HCT116 (cell line): ENCODE data around the gene UMODL1. TPM values are rescaled to one million over a fixed set of nuclear protein-coding genes. Genes with fewer than 3 reads are reported as not detected.

Experiments
- ATAC-seq: fragments of 200-7000 bp; cut with Tn5 transposase; 2 replicates; pipeline ENCODE4 v1.9.1; 2020; ENCODE audit warnings: mild to moderate bottlenecking, moderate library complexity
- BruUV-seq: library from RNA; stranded (reverse); fragments of 400-500 nt; replicated peaks from 2 replicates; lab custom pipeline; 2021; lab: Mats Ljungman, UMichigan
- CTCF ChIA-PET: fragments of 300-600 bp; sonication (Branson Sonifier 250); formaldehyde crosslinking; loops from one replicate; lab custom pipeline; 2021; ENCODE audit warnings: antibody characterized with exemption; lab: Charles Lee
- POLR2A ChIA-PET: fragments of 300-600, 350-600 bp; sonication (Branson Sonifier 250); formaldehyde crosslinking; loops from one replicate; lab custom pipeline; 2021; ENCODE audit warnings: antibody characterized with exemption; lab: Charles Lee
- RAD21 ChIA-PET, 2 experiments: fragments of 300-600 bp; sonication (Branson Sonifier 250); formaldehyde crosslinking; loops; one replicate each; lab custom pipeline; 2023; ENCODE audit warnings: low total read pairs in 2 of 2; ENCODE audit not compliant: uncharacterized antibody in 2 of 2, unreplicated experiment in 2 of 2, low non-redundant PET in 1 of 2; lab: Charles Lee
- DNase-seq: peaks from one replicate; pipeline ENCODE4 v3.0.0-alpha.2; 2010; ENCODE audit warnings: low read depth, low spot score
- H2AFZ ChIP-seq: fragments of 200-600 bp; shearing (Covaris generic), sonication (generic); 2 replicates; pipeline ENCODE4 v1.6.1; 2017; ENCODE audit warnings: low read depth, mixed run types, mixed read lengths, antibody characterized with exemption, low read length; ENCODE audit not compliant: poor library complexity, severe bottlenecking
- H3K27ac ChIP-seq: 2 replicates; pipeline ENCODE4 v1.5.1; 2012; ENCODE audit warnings: low read depth, low read length
- H3K27me3 ChIP-seq: fragments of 200-600 bp; sonication (generic); 2 replicates; pipeline ENCODE4 v1.6.1; 2016; ENCODE audit warnings: mixed run types, low read length, mixed read lengths; ENCODE audit not compliant: insufficient read depth
- H3K36me3 ChIP-seq, 2 experiments: fragments of 200-500 bp in 1 of 2; fragments of 200-600 bp in 1 of 2; sonication (Bioruptor generic) in 1 of 2; sonication (generic) in 1 of 2; 2 replicates each; pipeline versions ENCODE4 v1.5.1 to v1.6.1; 2014 to 2016; ENCODE audit warnings: low read length in 2 of 2, inconsistent platforms in 1 of 2, mixed read lengths in 1 of 2, mixed run types in 1 of 2; ENCODE audit not compliant: insufficient read depth in 2 of 2, control insufficient read depth in 1 of 2
- H3K4me1 ChIP-seq, 2 experiments: fragments of 200-600 bp in 1 of 2; sonication (generic) in 1 of 2; 2 replicates each; pipeline versions ENCODE4 v1.5.1 to v1.6.1; 2012 to 2017; ENCODE audit warnings: low read length in 2 of 2, inconsistent platforms in 1 of 2, mild to moderate bottlenecking in 1 of 2, mixed read lengths in 1 of 2, mixed run types in 1 of 2, moderate library complexity in 1 of 2; ENCODE audit not compliant: insufficient read depth in 2 of 2, control insufficient read depth in 1 of 2
- H3K4me2 ChIP-seq: fragments of 200-600 bp; sonication (generic); 2 replicates; pipeline ENCODE4 v1.6.1; 2017; ENCODE audit warnings: mixed run types, low read length, mixed read lengths
- H3K4me3 ChIP-seq, 2 experiments: fragments of 200-600 bp in 1 of 2; sonication (generic) in 1 of 2; replicated peaks in 1 of 2; 2 replicates each; pipeline ENCODE4 v1.5.1; 2011 to 2016; ENCODE audit warnings: low read length in 2 of 2, control low read depth in 1 of 2, low read depth in 1 of 2, mild to moderate bottlenecking in 1 of 2, mixed read lengths in 1 of 2, mixed run types in 1 of 2
- H3K79me2 ChIP-seq: fragments of 200-600 bp; sonication (generic); 2 replicates; pipeline ENCODE4 v1.6.1; 2017; ENCODE audit warnings: mild to moderate bottlenecking, mixed run types, low read length, moderate library complexity, mixed read lengths; ENCODE audit not compliant: insufficient read depth
- H3K9ac ChIP-seq: fragments of 200-600 bp; sonication (generic); 2 replicates; pipeline ENCODE4 v1.6.1; 2016; ENCODE audit warnings: low read length, mixed read lengths
- H3K9me2 ChIP-seq: fragments of 200-600 bp; sonication (generic), shearing (Covaris generic); 2 replicates; pipeline ENCODE4 v1.6.1; 2017; ENCODE audit warnings: mixed run types, mild to moderate bottlenecking, moderate library complexity; ENCODE audit not compliant: insufficient read depth
- H3K9me3 ChIP-seq, 2 experiments: fragments of 200-500 bp in 1 of 2; fragments of 200-600 bp in 1 of 2; sonication (Bioruptor generic) in 1 of 2; sonication (generic) in 1 of 2; 2 replicates each; pipeline ENCODE4 v1.6.1; 2014 to 2017; ENCODE audit warnings: low read length in 2 of 2, mixed read lengths in 2 of 2, inconsistent platforms in 1 of 2, low read depth in 1 of 2, mild to moderate bottlenecking in 1 of 2, mixed run types in 1 of 2, moderate library complexity in 1 of 2; ENCODE audit not compliant: control insufficient read depth in 1 of 2, insufficient read depth in 1 of 2
- H4K20me1 ChIP-seq: fragments of 200-600 bp; sonication (generic), shearing (Covaris generic); 2 replicates; pipeline ENCODE4 v1.6.1; 2017; ENCODE audit warnings: mixed run types, mild to moderate bottlenecking, moderate library complexity; ENCODE audit not compliant: insufficient read depth
- EZH2 ChIP-seq: fragments of 200-600 bp; sonication (generic); IDR thresholded peaks from 2 replicates; pipeline ENCODE4 v1.6.1; 2017; ENCODE audit warnings: antibody characterized with exemption, mixed run types
- EZH2phosphoT487 ChIP-seq: fragments of 200-600 bp; IDR thresholded peaks from 2 replicates; pipeline ENCODE4 v1.6.1; 2018; ENCODE audit warnings: antibody characterized with exemption, borderline replicate concordance
- SIN3A ChIP-seq: IDR thresholded peaks from 2 replicates; pipeline ENCODE4 v1.6.1; 2012; ENCODE audit warnings: low read depth
- YY1 ChIP-seq: IDR thresholded peaks from 2 replicates; pipeline ENCODE4 v1.6.1; 2011; ENCODE audit warnings: low read length, low read depth, moderate library complexity, mild to moderate bottlenecking; ENCODE audit not compliant: insufficient replicate concordance; ENCODE audit errors: extremely low read depth
- intact Hi-C: fragments of 100-400 bp; cut with micrococcal nuclease; formaldehyde crosslinking; loops from 2 replicates; pipeline ENCODE4 v1.10.0; 2022
- total RNA-seq: library from RNA; stranded (reverse); gene quantifications from one replicate; pipeline ENCODE4 v1.2.1, GENCODE V29; 2021; ENCODE audit not compliant: unreplicated experiment
- TF ChIP-seq, protein P1 (sequence below): IDR thresholded peaks from 2 replicates; pipeline ENCODE4 v1.6.1; 2012
- TF ChIP-seq, protein P2 (sequence below): IDR thresholded peaks from 2 replicates; pipeline ENCODE4 v1.6.1; 2012; ENCODE audit warnings: low read depth

The UMODL1 gene
- total RNA-seq, 1 experiment from 2014 or later = not detected

- Histone ChIP-seq H3K36me3 (no peaks in the 10 kb centered on the region), H3K9me2 (no peaks in the 10 kb centered on the region), H3K9me3 (no peaks in the 10 kb centered on the region), H3K4me3 (no peak overlapping the region), H3K27ac (no peak overlapping the region), H3K27me3 (no peaks in the 10 kb centered on the region), H3K4me2 (no peak overlapping the region), H4K20me1 (no peaks in the 10 kb centered on the region), H3K4me1 (peaks cover 9 to 12% of the 10 kb centered on the region in 2 experiments), H2AFZ (no peak overlapping the region), H3K9ac (no peak overlapping the region), H3K79me2 (no peaks in the 10 kb centered on the region)
- DNase-seq = no peak
- ChIA-PET RAD21 (no interaction called here), CTCF (no interaction called here), POLR2A (interaction anchor here (1.4 kb wide), 1 partner anchor 35 kb away, joined by 3 read pairs; no protein-coding TSS in a partner anchor)
- intact Hi-C loops = no loop called here
- ATAC-seq = no peak
- no TSS peak for BruUV-seq
- TF ChIP-seq SIN3A (no peak), EZH2phosphoT487 (no peak), EZH2 (no peak), YY1 (no peak)
- TF ChIP-seq, protein P1, sequence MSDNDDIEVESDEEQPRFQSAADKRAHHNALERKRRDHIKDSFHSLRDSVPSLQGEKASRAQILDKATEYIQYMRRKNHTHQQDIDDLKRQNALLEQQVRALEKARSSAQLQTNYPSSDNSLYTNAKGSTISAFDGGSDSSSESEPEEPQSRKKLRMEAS = no peak
- TF ChIP-seq, protein P2, sequence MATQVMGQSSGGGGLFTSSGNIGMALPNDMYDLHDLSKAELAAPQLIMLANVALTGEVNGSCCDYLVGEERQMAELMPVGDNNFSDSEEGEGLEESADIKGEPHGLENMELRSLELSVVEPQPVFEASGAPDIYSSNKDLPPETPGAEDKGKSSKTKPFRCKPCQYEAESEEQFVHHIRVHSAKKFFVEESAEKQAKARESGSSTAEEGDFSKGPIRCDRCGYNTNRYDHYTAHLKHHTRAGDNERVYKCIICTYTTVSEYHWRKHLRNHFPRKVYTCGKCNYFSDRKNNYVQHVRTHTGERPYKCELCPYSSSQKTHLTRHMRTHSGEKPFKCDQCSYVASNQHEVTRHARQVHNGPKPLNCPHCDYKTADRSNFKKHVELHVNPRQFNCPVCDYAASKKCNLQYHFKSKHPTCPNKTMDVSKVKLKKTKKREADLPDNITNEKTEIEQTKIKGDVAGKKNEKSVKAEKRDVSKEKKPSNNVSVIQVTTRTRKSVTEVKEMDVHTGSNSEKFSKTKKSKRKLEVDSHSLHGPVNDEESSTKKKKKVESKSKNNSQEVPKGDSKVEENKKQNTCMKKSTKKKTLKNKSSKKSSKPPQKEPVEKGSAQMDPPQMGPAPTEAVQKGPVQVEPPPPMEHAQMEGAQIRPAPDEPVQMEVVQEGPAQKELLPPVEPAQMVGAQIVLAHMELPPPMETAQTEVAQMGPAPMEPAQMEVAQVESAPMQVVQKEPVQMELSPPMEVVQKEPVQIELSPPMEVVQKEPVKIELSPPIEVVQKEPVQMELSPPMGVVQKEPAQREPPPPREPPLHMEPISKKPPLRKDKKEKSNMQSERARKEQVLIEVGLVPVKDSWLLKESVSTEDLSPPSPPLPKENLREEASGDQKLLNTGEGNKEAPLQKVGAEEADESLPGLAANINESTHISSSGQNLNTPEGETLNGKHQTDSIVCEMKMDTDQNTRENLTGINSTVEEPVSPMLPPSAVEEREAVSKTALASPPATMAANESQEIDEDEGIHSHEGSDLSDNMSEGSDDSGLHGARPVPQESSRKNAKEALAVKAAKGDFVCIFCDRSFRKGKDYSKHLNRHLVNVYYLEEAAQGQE = no peak
- TF ChIP-seq, all 23 proteins: peak for 0
Measured at GRCh38 chr21:42044871-42045495, 26.1 kb upstream of the UMODL1 start.
